SK-N-SH (cell line): ENCODE results near the gene FADS2. TPM values are rescaled to one million over a fixed set of nuclear protein-coding genes. Genes with fewer than 3 reads are reported as not detected.

Source experiments
- CTCF ChIA-PET: fragments of 300-600, 350-600 bp; formaldehyde crosslinking; extraction: SDS; loops from one replicate; lab custom pipeline; 2021; lab: Yijun Ruan, JAX
- POLR2A ChIA-PET: fragments of 350-600 bp; sonication (Branson Sonifier 250); formaldehyde crosslinking; extraction: SDS; loops from one replicate; lab custom pipeline; 2020; ENCODE audit warnings: antibody characterized with exemption, inconsistent platforms; lab: Yijun Ruan, JAX
- DNase-seq: peaks from one replicate; pipeline ENCODE4 v3.0.0; 2012
- H2AFZ ChIP-seq: fragments of 200-600 bp; sonication (generic); 2 replicates; pipeline ENCODE4 v1.8.1; 2016; ENCODE audit warnings: antibody characterized with exemption, mild to moderate bottlenecking, low read depth
- H3F3A ChIP-seq: fragments of 200-600 bp; sonication (generic); replicated peaks from 2 replicates; pipeline ENCODE3; 2016; ENCODE audit warnings: antibody characterized with exemption, mild to moderate bottlenecking; ENCODE audit not compliant: insufficient read depth
- H3K27ac ChIP-seq, 2 experiments: fragments of 200-500 bp in 1 of 2; fragments of 200-600 bp in 1 of 2; sonication (Bioruptor generic) in 1 of 2; sonication (generic), shearing (Covaris generic) in 1 of 2; 2 replicates each; pipeline versions ENCODE4 v1.5.1 to v1.6.1; 2014 to 2016; ENCODE audit warnings: low read depth in 2 of 2, inconsistent platforms in 1 of 2, low read length in 1 of 2, mild to moderate bottlenecking in 1 of 2, mixed read lengths in 1 of 2
- H3K27me3 ChIP-seq: fragments of 200-600 bp; sonication (generic), shearing (Covaris generic); 2 replicates; pipeline ENCODE4 v1.6.1; 2016; ENCODE audit warnings: mixed run types; ENCODE audit not compliant: insufficient read depth
- H3K36me3 ChIP-seq, 2 experiments: fragments of 200-500 bp in 1 of 2; fragments of 200-600 bp in 1 of 2; sonication (Bioruptor generic) in 1 of 2; sonication (generic) in 1 of 2; replicated peaks in 1 of 2; 2 replicates each; pipeline versions ENCODE3 to v1.5.1; 2014 to 2016; ENCODE audit warnings: low read length in 1 of 2, mild to moderate bottlenecking in 1 of 2; ENCODE audit not compliant: insufficient read depth in 2 of 2, control insufficient read depth in 1 of 2
- H3K4me1 ChIP-seq, 2 experiments: fragments of 200-500 bp in 1 of 2; fragments of 200-600 bp in 1 of 2; sonication (Bioruptor generic) in 1 of 2; sonication (generic), shearing (Covaris generic) in 1 of 2; 2 replicates each; pipeline versions ENCODE4 v1.5.1 to v1.6.1; 2014 to 2016; ENCODE audit warnings: low read depth in 1 of 2, low read length in 1 of 2, mixed run types in 1 of 2; ENCODE audit not compliant: insufficient read depth in 2 of 2, control insufficient read depth in 1 of 2
- H3K4me2 ChIP-seq: fragments of 200-600 bp; sonication (generic), shearing (Covaris generic); 2 replicates; pipeline ENCODE4 v1.6.1; 2017; ENCODE audit warnings: mixed run types
- H3K4me3 ChIP-seq, 2 experiments: fragments of 200-500 bp in 1 of 2; fragments of 200-600 bp in 1 of 2; sonication (Bioruptor generic) in 1 of 2; sonication (generic), shearing (Covaris generic) in 1 of 2; 2 replicates each; pipeline versions ENCODE4 v1.5.1 to v1.8.1; 2014 to 2016; ENCODE audit warnings: low read depth in 2 of 2, inconsistent platforms in 1 of 2, low read length in 1 of 2, mild to moderate bottlenecking in 1 of 2, mixed read lengths in 1 of 2, moderate library complexity in 1 of 2
- H3K79me2 ChIP-seq: fragments of 200-600 bp; sonication (generic); 2 replicates; pipeline ENCODE4 v1.8.1; 2017; ENCODE audit warnings: mild to moderate bottlenecking; ENCODE audit not compliant: insufficient read depth
- H3K9ac ChIP-seq: fragments of 200-600 bp; sonication (generic); 2 replicates; pipeline ENCODE4 v1.6.1; 2017; ENCODE audit warnings: mixed run types
- H3K9me2 ChIP-seq: fragments of 200-600 bp; sonication (generic); 2 replicates; pipeline ENCODE4 v1.6.1; 2017; ENCODE audit warnings: mixed run types
- H3K9me3 ChIP-seq: fragments of 200-600 bp; sonication (generic); 2 replicates; pipeline ENCODE4 v1.6.1; 2017; ENCODE audit warnings: mixed run types, mild to moderate bottlenecking, moderate library complexity
- H4K20me1 ChIP-seq: fragments of 200-600 bp; sonication (generic); 2 replicates; pipeline ENCODE4 v1.6.1; 2017; ENCODE audit warnings: mild to moderate bottlenecking, mixed run types; ENCODE audit not compliant: insufficient read depth
- CHD2 ChIP-seq: fragments of 150-350 bp; IDR thresholded peaks from 2 replicates; pipeline ENCODE4 v1.6.1; 2018; ENCODE audit warnings: low read length; ENCODE audit not compliant: partially characterized antibody
- ELF1 ChIP-seq: IDR thresholded peaks from 2 replicates; pipeline ENCODE4 v1.4.0; 2012
- GABPA ChIP-seq: IDR thresholded peaks from 2 replicates; pipeline ENCODE4 v1.4.0; 2012; ENCODE audit warnings: low read depth, mild to moderate bottlenecking
- GATA2 ChIP-seq: sonication (generic); formaldehyde crosslinking; IDR thresholded peaks from 2 replicates; pipeline ENCODE4 v1.5.0; 2020; ENCODE audit warnings: mild to moderate bottlenecking, missing genetic modification reagents
- IRF3 ChIP-seq: fragments of 150-350 bp; IDR thresholded peaks from 2 replicates; pipeline ENCODE4 v1.6.1; 2016; ENCODE audit warnings: mild to moderate bottlenecking, low read depth, low read length
- MAX ChIP-seq: IDR thresholded peaks from 2 replicates; pipeline ENCODE4 v1.4.0; 2012; ENCODE audit warnings: low read depth
- NRF1 ChIP-seq: IDR thresholded peaks from 2 replicates; pipeline ENCODE4 v1.6.1; 2012; ENCODE audit warnings: low read depth, mild to moderate bottlenecking, low read length
- RCOR1 ChIP-seq: fragments of 150-350 bp; IDR thresholded peaks from 2 replicates; pipeline ENCODE4 v1.6.1; 2017; ENCODE audit warnings: antibody characterized with exemption, low read length
- RFX5 ChIP-seq: IDR thresholded peaks from 2 replicates; pipeline ENCODE4 v1.6.1; 2012; ENCODE audit warnings: mild to moderate bottlenecking, improper control_type of control experiment, low read length
- RXRA ChIP-seq: IDR thresholded peaks from 2 replicates; pipeline ENCODE4 v1.4.0; 2012; ENCODE audit warnings: low read depth, mild to moderate bottlenecking, borderline replicate concordance
- SIN3A ChIP-seq: IDR thresholded peaks from 2 replicates; pipeline ENCODE4 v1.6.1; 2012; ENCODE audit warnings: low read depth, mild to moderate bottlenecking, low read length, moderate library complexity, borderline replicate concordance
- SMC3 ChIP-seq: IDR thresholded peaks from 2 replicates; pipeline ENCODE4 v1.6.1; 2012; ENCODE audit warnings: low read depth, low read length, improper control_type of control experiment
- WGBS: methylation state at CpG from one replicate; pipeline ENCODE4 v1.1.6; 2017; ENCODE audit warnings: low lambda C conversion rate; 5-methylcytosine and 5-hydroxymethylcytosine counted together
- polyA plus RNA-seq, 3 experiments: library from polyadenylated mRNA; depleted of rRNA; stranded (reverse); fragments of >200 nt; gene quantifications; 2 replicates each; pipeline ENCODE4 v1.2.3, GENCODE V29; 2012
- TF ChIP-seq, protein P1 (sequence below): fragments of 200-600 bp; sonication (generic); IDR thresholded peaks from 2 replicates; pipeline ENCODE4 v1.6.1; 2017; ENCODE audit warnings: antibody characterized with exemption, mild to moderate bottlenecking, moderate library complexity
- TF ChIP-seq, protein P2 (sequence below): IDR thresholded peaks from 2 replicates; pipeline ENCODE4 v1.6.1; 2012; ENCODE audit warnings: mild to moderate bottlenecking, low read depth, low read length, moderate library complexity
- TF ChIP-seq, protein P3 (sequence below): IDR thresholded peaks from 2 replicates; pipeline ENCODE4 v1.4.0; 2012; ENCODE audit warnings: low read depth, borderline replicate concordance
- TF ChIP-seq, protein P4 (sequence below): fragments of 150-350 bp; IDR thresholded peaks from 2 replicates; pipeline ENCODE4 v1.6.1; 2017; ENCODE audit warnings: antibody characterized with exemption, low read length, low read depth, borderline replicate concordance

The FADS2 gene
- polyA plus RNA-seq, 1 of the 3 experiments (the other 2 are of a cell fraction), result 67.8 TPM

- Histone ChIP-seq H2AFZ (no peak overlapping the region), H3K9me3 (no peaks in the 10 kb centered on the region), H3K4me1 (peaks cover 7 to 11% of the 10 kb centered on the region in 2 experiments; a peak in 3 of 4 replicates), H3K9me2 (no peaks in the 10 kb centered on the region), H3K79me2 (peaks cover 43% of the 10 kb centered on the region), H3K4me2 (no peak overlapping the region), H3K27me3 (no peaks in the 10 kb centered on the region), H3K27ac (no peak overlapping the region), H3K4me3 (no peak overlapping the region), H4K20me1 (peaks cover 7% of the 10 kb centered on the region; the same call in 1 of the 2 replicates), H3K9ac (no peak overlapping the region), H3K36me3 (no peaks in the 10 kb centered on the region), H3F3A (peaks cover 12% of the 10 kb centered on the region)
- no peak for DNase-seq
- TF ChIP-seq RXRA, result no peak
- no peak for TF ChIP-seq SMC3
- TF ChIP-seq, protein P1, sequence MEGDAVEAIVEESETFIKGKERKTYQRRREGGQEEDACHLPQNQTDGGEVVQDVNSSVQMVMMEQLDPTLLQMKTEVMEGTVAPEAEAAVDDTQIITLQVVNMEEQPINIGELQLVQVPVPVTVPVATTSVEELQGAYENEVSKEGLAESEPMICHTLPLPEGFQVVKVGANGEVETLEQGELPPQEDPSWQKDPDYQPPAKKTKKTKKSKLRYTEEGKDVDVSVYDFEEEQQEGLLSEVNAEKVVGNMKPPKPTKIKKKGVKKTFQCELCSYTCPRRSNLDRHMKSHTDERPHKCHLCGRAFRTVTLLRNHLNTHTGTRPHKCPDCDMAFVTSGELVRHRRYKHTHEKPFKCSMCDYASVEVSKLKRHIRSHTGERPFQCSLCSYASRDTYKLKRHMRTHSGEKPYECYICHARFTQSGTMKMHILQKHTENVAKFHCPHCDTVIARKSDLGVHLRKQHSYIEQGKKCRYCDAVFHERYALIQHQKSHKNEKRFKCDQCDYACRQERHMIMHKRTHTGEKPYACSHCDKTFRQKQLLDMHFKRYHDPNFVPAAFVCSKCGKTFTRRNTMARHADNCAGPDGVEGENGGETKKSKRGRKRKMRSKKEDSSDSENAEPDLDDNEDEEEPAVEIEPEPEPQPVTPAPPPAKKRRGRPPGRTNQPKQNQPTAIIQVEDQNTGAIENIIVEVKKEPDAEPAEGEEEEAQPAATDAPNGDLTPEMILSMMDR, result no peak
- CTCF ChIA-PET, result interaction anchor here (0.7 to 6.9 kb wide), 8 partner anchors 9 to 223 kb away, joined by 3 to 64 read pairs (median 12); no protein-coding TSS in a partner anchor
- 91% methylated on average over 4 of the region's 7 CpGs for WGBS
- POLR2A ChIA-PET, result no interaction called here
Observed at GRCh38 chr11:61885166-61885778, 57.2 kb downstream of the FADS2 start.

- Histone ChIP-seq H3K4me1 (peaks cover 11 to 14% of the 10 kb centered on the region in 2 experiments; a peak in 3 of 4 replicates), H3F3A (peaks cover 12% of the 10 kb centered on the region), H2AFZ (no peak overlapping the region), H3K79me2 (peaks cover 47% of the 10 kb centered on the region), H3K36me3 (no peaks in the 10 kb centered on the region), H3K27me3 (no peaks in the 10 kb centered on the region), H3K9me3 (no peaks in the 10 kb centered on the region), H4K20me1 (peaks cover 7% of the 10 kb centered on the region; the same call in 1 of the 2 replicates), H3K9me2 (no peaks in the 10 kb centered on the region), H3K27ac (no peak overlapping the region), H3K9ac (no peak overlapping the region), H3K4me3 (no peak overlapping the region), H3K4me2 (no peak overlapping the region)
- WGBS, result 94% methylated on average over 10 of the region's 13 CpGs
- DNase-seq, result no peak
- POLR2A ChIA-PET, result no interaction called here
- CTCF ChIA-PET, result interaction anchor here (1.1 to 6.9 kb wide), 8 partner anchors 10 to 222 kb away, joined by 4 to 64 read pairs (median 9); no protein-coding TSS in a partner anchor
- TF ChIP-seq SIN3A, result no peak
- TF ChIP-seq, protein P2, sequence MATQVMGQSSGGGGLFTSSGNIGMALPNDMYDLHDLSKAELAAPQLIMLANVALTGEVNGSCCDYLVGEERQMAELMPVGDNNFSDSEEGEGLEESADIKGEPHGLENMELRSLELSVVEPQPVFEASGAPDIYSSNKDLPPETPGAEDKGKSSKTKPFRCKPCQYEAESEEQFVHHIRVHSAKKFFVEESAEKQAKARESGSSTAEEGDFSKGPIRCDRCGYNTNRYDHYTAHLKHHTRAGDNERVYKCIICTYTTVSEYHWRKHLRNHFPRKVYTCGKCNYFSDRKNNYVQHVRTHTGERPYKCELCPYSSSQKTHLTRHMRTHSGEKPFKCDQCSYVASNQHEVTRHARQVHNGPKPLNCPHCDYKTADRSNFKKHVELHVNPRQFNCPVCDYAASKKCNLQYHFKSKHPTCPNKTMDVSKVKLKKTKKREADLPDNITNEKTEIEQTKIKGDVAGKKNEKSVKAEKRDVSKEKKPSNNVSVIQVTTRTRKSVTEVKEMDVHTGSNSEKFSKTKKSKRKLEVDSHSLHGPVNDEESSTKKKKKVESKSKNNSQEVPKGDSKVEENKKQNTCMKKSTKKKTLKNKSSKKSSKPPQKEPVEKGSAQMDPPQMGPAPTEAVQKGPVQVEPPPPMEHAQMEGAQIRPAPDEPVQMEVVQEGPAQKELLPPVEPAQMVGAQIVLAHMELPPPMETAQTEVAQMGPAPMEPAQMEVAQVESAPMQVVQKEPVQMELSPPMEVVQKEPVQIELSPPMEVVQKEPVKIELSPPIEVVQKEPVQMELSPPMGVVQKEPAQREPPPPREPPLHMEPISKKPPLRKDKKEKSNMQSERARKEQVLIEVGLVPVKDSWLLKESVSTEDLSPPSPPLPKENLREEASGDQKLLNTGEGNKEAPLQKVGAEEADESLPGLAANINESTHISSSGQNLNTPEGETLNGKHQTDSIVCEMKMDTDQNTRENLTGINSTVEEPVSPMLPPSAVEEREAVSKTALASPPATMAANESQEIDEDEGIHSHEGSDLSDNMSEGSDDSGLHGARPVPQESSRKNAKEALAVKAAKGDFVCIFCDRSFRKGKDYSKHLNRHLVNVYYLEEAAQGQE, result no peak
- TF ChIP-seq RXRA, result no peak
- no peak for TF ChIP-seq NRF1
- no peak for TF ChIP-seq RCOR1
- no peak for TF ChIP-seq GABPA
- TF ChIP-seq ELF1, result no peak
- no peak for TF ChIP-seq GATA2 (CRISPR knock-in tag)
- TF ChIP-seq, protein P3, sequence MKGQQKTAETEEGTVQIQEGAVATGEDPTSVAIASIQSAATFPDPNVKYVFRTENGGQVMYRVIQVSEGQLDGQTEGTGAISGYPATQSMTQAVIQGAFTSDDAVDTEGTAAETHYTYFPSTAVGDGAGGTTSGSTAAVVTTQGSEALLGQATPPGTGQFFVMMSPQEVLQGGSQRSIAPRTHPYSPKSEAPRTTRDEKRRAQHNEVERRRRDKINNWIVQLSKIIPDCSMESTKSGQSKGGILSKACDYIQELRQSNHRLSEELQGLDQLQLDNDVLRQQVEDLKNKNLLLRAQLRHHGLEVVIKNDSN, result no peak
- no peak for TF ChIP-seq CHD2
- no peak for TF ChIP-seq RFX5
- no peak for TF ChIP-seq IRF3
- no peak for TF ChIP-seq MAX
- TF ChIP-seq, protein P4, sequence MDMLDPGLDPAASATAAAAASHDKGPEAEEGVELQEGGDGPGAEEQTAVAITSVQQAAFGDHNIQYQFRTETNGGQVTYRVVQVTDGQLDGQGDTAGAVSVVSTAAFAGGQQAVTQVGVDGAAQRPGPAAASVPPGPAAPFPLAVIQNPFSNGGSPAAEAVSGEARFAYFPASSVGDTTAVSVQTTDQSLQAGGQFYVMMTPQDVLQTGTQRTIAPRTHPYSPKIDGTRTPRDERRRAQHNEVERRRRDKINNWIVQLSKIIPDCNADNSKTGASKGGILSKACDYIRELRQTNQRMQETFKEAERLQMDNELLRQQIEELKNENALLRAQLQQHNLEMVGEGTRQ, result no peak
Observed at GRCh38 chr11:61885784-61886580, 57.9 kb downstream of the FADS2 start.
